Measurements from ENCODE around the gene PRKCB.

DNA sequence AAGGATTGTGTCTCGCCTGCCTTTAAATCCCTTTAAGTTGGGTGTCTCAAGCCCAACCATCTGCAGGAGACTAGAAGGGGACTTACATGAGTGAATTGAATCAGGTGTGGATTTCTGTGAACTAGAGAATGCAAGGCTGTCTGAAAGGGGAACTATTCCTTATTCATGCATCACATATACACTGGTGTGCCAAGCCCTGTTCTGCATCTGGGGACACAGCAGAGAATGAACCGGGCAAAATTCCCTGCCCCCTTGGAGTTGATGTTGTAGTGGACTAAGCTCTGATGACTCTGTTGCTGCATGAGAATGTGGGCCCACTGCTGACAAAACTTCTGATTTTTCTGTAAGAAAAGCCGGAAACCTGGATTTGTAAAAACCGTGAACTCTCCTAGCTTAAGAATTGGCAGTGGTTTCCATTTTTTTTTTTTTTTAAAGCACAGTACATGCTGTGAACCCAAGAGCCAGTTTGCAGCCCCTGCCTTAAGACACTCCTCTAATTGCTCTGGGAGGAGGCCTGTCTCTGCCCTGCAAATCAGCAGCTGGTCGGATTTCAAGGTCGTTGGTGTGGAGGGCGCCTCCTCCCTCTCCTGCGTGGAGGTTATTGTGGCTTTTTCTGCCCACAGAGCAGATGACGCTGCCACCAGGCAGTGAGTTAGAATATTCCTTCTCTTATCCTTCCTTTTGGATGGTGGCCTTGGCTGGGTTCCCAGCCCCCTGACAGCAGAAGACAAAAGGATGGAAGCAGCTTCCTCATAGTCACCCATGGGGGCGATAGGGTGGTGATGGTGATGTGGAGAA lies 131.0 kb downstream of the PRKCB start:
- TF ChIP-seq, protein P1, sequence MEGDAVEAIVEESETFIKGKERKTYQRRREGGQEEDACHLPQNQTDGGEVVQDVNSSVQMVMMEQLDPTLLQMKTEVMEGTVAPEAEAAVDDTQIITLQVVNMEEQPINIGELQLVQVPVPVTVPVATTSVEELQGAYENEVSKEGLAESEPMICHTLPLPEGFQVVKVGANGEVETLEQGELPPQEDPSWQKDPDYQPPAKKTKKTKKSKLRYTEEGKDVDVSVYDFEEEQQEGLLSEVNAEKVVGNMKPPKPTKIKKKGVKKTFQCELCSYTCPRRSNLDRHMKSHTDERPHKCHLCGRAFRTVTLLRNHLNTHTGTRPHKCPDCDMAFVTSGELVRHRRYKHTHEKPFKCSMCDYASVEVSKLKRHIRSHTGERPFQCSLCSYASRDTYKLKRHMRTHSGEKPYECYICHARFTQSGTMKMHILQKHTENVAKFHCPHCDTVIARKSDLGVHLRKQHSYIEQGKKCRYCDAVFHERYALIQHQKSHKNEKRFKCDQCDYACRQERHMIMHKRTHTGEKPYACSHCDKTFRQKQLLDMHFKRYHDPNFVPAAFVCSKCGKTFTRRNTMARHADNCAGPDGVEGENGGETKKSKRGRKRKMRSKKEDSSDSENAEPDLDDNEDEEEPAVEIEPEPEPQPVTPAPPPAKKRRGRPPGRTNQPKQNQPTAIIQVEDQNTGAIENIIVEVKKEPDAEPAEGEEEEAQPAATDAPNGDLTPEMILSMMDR (conservative IDR thresholded peaks at IDR 0.05; ENCODE audit: low read length): no peak
- TF ChIP-seq EZH2phosphoT487 (IDR thresholded peaks at IDR 0.05; ENCODE audit: borderline replicate concordance, low read depth, low read length): no peak

Data from OCI-LY7 (cell line).